ENCODE measurements around the gene CASP1.
"Not testable (repeated sequence)": the region's sequence is repeated elsewhere in the genome, so short reads cannot be mapped to it uniquely, and the experiment has no call there.

Gene CASP1

GRCh38 chr11:105034813-105035620, at the start of gene CASP1:
CASP1 (minus strand) TSS chr11:105035144; CDS start chr11:105035113, 31 bp downstream.
- DNase-seq (ENCODE audit: low spot score), result no peak

DNA sequence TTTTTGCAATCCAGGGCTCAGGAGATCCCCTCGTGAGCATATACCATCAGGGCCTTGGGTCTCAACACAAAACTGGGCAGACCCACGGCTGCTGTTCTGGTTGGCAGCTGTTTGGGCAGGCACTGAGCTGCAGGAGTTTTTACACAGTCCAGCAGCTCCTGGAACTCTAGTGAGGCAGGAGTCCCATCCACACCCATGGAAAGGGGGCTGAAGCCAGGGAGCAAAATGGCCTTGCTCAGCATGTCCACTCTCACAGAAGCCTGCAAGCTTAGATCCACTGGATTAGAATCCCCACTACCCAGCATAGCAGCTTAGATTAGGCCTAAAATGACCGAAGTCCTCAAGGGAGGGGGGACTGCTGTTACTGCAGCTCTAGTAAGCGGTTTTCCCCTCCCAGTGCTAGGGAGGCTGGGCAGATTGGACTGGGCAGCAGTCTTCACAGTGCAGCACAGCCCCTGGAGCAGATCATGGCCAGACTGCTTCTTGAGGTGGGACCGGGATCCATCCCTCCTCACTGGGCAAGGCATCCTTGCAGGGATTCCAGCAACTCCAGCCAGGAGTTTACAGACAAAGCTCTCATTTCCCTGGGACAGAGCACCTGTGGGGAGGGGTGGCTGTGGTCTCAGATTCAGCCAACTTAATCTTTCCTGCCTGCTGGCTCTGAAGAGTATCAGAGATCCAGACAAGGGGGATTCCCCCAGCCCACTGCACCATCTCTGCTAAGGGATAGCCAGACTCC, 46.6 kb upstream of the CASP1 start:
- DNase-seq (ENCODE audit: low spot score), result no peak

GRCh38 chr11:105080171-105080906, 45.4 kb upstream of the CASP1 start:
- DNase-seq (ENCODE audit: low spot score), result not testable (repeated sequence)

DNA sequence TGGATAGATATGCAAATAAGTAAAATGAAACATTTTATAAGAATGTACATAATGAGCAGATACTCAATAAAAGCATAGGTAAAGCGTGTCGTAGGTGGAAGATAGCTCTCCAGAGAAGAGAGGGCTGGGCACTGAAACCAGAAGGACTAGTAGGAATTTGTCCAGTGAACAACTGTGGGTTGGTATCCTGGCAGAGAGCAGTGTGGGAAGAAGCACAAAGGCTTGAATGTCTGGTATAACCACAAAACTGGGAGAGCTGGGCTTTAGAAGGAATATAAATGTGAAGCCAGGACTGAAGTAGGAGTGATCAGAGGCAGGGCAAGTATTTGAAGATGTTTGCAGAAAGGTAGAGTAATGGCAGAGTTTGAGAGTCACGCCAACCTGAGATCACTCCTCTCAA, 43.3 kb upstream of the CASP1 start:
- DNase-seq (ENCODE audit: low spot score), result no peak

DNA sequence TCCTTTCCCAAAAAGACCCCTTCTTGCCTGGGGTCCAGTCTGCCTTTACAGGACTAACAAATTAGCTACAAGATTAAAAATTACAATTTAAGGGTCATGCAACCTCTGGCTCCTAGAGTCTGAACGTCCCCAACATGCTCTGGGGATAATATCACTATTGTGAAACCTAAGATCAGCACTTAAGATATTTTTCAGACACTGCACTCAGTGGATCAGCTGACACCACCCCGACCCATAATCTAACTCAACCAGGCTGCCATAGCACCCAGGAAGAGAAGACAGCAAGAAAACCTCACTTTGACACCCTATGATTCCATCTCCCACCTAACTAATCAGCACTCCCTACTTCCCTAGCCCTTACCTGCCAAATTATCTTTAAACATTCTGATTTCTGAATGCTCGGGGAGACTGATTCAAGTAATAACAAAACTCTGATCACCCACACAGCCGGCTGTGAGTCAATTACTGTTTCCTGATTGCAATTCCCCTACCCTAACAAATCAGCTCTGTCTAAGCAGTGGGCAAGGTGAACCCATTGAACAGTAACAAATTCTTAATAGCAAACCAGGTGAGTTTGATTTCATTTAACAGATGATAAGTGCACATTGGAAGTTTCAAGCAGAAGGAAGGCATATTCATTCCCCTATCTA, 42.3 kb upstream of the CASP1 start:
- not testable (repeated sequence) for DNase-seq (ENCODE audit: low spot score)

- DNase-seq (ENCODE audit: low spot score), result no peak
These were observed 39.2 kb upstream of the CASP1 start for GRCh38 chr11:105074166-105074530.

DNA sequence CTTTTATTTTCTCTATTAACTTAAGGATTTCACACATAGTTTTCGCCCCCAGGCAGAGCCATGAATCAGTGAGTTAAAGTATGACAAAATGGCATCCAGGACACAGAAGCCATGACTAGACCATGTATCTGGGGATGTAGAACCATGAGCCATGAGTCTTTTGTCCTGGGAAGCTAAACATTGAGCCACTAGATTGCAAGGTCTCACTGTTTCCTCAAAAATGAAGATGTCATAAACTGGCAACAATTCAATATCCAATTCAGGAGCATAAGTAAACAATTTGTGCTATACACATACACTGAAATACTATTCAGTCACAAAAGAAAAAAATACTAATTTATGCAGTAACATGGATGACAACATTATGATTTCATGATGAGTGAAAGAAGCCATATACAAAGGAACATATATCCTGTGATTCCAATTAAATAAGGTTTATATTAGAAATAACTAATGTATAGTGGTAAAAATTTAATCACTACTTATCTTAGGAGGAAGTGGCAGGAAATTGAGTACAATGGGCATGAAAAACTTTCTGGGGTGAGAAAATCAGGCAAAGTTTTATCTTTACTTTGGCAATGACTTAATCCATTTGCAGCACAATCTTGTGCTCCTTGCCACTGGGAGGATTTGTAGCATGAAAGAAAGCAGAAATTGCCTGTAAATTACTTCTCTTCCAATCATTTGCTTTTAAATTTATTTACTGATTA, 38.7 kb upstream of the CASP1 start:
- DNase-seq (ENCODE audit: low spot score), result no peak

DNA sequence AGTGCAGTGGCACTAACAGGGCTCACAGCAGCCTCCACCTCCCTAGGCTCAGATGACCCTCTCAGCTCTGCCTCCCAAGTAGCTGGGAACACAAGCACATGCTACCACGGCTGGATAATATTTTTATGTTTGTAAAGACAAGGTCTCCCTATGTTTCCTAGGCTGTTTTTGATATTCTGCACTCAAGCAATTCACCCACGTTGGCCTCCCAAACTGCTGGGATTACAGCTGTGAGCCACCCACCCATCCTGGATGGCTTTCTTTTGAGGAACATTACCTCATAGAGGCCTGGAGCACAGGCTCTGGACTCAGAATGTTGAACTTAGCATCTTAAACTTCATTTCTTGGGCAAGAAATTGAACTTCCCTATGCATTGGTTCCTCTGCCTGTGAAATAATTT, 37.1 kb upstream of the CASP1 start:
- DNase-seq (ENCODE audit: low spot score), result not testable (repeated sequence)

DNA sequence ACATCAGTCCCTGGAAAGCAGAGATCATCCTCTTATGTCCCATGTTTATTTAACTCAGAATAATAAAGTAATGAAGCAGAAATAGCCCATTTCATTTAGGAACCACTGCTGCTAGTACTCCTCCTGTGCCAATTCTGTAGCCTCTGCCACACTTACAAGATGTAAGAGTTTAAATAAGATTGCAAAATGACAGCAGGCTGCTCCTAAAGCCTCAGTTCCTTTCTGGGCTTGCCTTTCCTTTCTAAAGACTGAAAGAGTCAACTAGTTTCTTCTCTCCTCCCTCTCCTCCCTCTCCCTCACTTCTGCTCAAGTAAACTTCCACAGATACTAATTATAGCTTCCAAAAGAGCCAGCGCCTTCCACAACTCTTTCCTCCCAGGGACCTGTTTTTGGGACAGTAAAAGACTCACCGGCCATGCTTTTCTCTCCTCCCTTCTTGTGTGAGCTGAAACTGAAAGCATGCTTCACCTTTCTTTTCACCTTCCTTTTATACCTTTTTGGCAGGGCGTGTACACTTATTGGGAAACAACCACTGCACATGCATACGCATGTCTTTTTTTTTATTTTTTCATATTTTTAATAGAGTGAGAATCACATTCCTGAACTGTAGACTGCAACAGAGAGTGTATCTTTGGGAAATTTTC, 36.3 kb upstream of the CASP1 start:
- no peak for DNase-seq (ENCODE audit: low spot score)

DNA sequence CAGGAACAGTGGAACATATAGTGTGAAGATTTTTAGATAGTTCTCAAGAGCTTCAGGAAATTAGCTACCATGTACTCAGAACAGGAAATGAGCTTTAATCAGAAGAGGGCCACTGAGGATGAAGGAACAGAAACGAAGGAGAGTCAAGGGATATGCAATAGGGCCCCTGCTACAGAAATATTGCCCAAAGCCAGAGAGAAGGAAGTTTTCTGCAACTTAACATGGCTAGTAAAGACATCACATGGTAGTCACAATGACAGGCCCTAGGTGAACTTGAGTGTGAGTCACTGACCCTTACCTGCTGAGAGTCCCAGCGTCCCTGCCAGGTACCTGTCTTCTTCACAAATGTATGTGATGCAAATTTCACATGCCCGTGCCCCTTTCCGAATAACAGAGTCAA, 35.4 kb upstream of the CASP1 start:
- DNase-seq (ENCODE audit: low spot score), result no peak

GRCh38 chr11:105069749-105070148, 34.8 kb upstream of the CASP1 start:
- DNase-seq (ENCODE audit: low spot score), result not testable (repeated sequence)

DNA sequence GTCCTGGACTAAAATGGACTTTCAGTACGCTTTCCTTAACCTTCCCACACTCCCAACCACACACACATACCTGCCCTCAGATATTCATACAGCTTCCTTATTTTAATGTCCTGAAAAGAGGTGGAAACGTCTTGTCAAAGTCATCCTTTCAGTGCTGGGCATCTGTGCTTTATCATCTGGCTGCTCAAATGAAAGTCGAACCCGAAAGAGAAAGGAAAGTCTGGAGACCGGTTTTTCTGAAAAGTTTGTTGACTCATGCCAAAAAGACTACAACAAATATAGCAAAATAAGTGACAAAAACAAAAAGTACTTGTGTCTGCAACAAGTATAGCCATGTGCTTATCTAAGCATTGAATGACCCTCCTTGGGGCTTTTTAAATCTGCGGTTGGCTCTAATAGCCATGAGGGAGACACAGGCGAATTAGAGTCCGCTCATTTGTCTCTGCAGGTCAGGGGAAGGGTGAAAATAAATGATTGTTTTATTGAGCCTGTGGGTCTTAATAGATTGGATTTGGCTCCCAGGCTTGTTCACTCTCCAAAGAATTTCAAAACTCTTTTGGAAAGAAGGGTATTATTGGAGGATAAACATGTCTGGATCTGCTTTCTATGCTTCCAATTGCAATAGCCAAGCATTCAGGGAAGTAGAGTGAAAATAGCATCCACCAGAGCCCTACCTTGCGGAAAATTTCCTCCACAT, 28.4 kb upstream of the CASP1 start:
- not testable (repeated sequence) for DNase-seq (ENCODE audit: low spot score)

DNA sequence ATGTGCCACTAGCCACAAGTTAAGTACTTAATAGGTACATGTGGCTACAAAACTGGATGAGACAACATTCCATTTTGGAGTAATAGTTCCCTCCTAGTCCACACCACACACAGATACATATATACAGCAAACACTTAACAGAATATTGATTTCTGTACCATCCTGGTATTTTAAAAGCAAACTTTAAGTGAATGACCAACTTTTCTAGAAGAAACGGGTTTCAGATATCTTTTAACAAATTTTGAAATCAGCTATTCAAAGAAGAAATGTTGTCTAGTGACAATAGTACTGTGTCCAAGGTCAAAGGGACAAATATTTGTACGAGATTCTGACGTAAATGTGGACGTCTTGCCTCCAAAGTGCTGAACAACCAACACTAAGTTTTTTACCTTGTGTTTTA, 22.5 kb upstream of the CASP1 start:
- DNase-seq (ENCODE audit: low spot score), result no peak

GRCh38 chr11:105056446-105056845, 21.5 kb upstream of the CASP1 start:
- no peak for DNase-seq (ENCODE audit: low spot score)

DNA sequence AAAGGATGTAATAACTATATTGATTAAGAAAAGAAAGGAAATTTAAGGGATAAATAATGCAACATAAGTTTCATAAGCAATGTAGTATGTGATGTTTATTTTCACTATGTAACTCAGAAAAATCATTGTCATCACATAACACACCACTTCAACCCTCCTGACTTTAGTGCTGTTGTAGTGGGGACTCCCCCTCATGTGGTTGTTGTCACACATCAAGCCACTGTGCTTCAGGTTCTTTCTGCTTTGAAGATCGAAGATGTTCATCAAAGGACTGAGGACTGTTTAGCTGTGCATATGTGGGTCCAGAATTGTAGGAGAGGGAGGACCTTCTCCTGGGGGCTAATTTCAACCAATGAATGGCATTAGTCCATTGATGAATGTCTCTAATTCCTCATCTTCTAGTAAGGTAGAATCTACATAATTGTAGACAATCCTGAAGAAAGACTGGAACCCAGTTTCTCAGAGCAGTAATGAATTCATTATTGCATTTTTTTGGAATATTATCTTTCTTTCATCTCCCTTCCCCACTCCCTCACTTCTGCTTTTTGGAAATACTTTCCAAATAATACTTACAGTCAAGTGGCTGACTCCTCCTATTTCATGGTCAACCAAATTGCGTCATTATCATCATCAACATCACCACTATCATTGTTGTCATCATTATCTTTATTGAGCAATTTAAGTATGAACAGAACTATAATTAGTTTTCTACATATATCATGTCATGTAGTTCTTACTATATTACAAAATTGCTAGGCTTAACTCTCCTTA, 20.0 kb upstream of the CASP1 start:
- DNase-seq (ENCODE audit: low spot score), result no peak

- DNase-seq (ENCODE audit: low spot score), result no peak
These were observed 17.5 kb upstream of the CASP1 start for GRCh38 chr11:105052487-105052886.

DNA sequence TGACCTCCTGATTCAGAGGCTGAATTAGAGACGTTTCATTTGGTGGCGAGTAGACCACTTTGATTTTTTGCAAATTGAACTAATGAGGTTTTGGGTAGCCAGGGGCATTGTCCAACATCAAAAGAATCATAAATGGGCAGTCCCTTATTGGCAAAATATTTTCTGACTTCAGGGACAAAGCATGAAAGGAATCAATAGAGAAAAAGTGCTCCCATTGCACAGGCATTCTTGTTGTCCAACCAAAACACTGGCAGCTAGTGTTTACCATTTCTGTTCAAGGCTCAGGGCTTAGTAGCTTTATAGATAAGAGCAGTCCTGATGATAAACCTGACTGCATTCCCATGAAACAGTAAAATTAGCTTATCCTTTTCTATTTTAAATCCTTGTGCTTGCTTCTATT, 16.6 kb upstream of the CASP1 start:
- DNase-seq (ENCODE audit: low spot score), result no peak

GRCh38 chr11:105049481-105049880, 14.5 kb upstream of the CASP1 start:
- no peak for DNase-seq (ENCODE audit: low spot score)

DNA sequence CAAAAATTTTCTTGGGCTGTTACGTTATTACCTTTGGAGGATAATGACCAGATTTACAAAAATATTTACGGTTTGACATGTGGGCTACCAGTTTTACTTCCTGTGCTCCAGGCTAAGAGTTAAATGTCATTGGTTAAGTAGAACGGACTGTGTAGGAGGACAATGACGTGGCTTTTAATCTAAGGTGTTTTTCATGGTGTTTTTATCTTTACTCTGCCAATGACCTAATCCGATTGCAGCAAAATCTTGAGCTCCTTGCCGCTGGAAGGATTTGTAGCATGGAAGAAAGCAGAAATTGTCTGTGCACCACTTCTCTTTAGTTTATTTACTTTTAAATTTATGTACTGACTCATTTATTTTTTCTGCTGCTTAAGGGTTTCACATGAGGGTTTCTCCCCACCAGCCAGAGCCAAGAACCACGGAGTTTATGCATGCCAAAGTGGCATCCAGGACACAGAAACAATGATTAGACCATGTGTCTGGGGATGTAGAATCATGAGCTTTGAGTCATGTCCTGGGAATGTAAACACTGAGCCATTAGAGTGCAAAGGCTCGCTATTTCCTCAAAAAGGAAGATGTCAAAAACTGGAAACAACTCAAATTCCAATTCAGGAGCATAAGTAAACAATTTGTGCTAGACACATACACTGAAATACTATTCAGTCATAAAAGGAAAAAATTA, 12.1 kb upstream of the CASP1 start:
- no peak for DNase-seq (ENCODE audit: low spot score)

Measured in hematopoietic multipotent progenitor cell treated with erythropoietin and hydrocortisone succinate and interleukin-3 and kit ligand, for 17 days (in vitro differentiated cells).